HG03280 (cell line): ENCODE data around the gene LINS1.
"Not testable (repeated sequence)": the region's sequence is repeated elsewhere in the genome, so short reads cannot be mapped to it uniquely, and the experiment has no call there.

ENCODE experiments used
- ATAC-seq: cut with Tn5 transposase; IDR thresholded peaks from one replicate; pipeline ENCODE4 v1.9.1; 2021; ENCODE audit warnings: mild to moderate bottlenecking, moderate library complexity; ENCODE audit not compliant: unreplicated experiment

Gene LINS1

DNA sequence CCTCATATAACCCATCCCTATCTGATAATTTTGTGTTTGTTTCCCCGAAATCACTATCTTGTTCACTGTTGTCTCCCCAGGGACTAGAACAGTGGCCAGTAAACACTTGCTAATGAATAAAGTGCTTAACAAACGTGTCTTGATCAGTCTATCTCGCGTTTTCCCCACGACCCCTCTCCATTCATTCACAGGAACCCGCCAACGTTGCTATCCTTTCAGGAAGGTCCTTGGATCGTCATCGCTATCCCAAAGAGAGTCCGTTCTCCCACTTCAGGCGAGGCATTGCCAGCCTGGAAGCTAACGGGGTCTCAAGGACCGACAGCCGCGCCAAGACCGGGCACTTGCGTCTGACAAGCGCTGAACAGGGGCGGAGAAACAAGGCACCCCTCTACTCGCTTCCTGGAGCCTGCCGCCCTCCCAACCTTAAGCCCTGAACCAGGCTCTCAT is 344 bp downstream of the LINS1 start:
- no peak for ATAC-seq

DNA sequence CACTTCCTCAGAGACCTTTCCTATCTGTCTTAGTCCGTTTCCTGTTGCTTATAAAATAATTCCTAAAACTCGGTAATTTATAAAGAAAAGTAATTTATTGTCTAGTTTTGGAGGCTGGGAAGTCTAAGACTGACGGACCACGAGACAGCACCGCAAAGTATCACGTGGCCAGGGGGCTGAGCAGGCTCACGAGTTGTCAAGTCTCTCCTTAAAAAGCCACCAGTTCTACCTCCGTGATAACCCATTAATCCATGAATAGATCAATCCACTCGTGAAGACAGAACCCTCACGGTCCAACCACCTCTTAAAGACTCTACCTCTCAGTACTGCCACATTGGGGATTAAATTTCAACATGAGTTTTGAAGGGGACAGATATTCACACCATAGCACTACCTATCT is 821 bp downstream of the LINS1 start:
- no peak for ATAC-seq

DNA sequence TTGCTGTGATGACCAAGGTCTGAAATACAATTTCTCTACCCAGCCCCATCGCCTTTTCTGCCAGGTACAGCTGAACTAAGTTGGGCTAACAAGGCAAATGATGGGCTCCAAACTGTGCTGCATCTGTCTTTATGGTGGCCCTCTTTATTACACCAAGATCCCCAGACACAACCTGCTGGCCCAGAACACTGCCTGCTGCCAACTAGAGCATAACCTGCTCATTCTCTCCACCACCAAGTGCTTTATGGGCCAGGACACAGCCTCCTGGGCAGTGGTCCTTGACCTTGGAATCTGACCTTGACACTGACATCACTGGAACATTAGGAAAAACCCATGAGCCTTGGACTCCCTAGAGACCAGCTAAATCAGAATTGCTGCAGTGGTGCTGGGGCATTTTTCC is 3.3 kb downstream of the LINS1 start:
- no peak for ATAC-seq

DNA sequence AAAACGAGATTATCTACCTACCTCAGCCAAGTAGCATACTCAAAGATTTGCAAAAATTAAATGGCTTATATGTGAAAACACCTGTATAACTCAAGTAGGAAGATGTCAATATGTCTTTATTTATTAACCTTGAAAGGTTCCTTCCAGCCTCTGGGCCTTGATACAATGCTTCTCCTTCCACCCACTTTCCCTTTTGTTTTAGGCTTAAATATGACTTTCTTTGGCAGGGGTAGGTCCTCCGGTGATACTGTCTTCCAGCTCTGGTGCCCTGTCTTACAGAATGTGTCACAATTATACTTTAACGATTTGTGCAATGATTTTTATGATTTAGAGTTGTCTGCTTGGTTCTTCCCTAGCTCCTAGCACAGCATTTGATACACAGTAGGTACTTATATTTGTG is 4.1 kb downstream of the LINS1 start:
- ATAC-seq, result no peak

DNA sequence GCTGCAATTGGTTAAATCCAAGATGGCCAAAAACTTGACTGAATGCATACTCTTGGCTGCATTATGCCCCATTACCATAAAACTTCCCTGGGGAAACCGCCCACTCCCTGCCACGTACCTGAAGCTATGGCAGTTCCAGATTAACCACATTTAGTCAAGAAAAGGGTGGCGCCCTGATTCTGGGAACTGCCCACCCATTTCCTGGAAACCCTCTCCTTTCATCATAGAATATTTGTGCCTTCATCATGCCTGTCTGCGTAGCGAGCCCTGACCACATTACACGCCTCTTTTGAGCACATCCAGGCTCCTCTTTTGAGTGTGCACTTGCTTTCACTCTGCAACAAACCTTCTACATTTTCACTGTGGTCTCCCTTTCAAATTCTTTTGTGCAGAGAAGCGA is 5.2 kb downstream of the LINS1 start:
- ATAC-seq, result peak; percentile 81

DNA sequence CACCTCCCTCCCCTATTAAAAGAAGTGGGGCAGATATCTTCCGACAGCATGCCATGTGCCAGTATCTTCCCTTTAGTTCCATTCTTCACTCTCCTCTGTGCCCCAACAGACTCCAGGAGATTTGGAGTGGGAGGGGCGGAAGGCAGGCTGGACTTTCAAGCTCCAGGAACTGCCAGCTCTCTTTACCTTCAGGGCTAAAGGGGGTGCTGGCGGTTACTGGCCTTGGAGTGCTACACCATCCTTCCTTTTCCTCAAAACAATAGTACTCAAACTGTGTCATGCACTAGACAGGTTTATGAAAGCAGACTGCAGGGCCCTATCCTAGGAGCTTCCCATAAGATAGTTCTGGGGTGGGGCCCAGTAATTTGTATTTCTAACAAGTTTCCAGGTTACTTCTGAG is 6.0 kb downstream of the LINS1 start:
- no peak for ATAC-seq

DNA sequence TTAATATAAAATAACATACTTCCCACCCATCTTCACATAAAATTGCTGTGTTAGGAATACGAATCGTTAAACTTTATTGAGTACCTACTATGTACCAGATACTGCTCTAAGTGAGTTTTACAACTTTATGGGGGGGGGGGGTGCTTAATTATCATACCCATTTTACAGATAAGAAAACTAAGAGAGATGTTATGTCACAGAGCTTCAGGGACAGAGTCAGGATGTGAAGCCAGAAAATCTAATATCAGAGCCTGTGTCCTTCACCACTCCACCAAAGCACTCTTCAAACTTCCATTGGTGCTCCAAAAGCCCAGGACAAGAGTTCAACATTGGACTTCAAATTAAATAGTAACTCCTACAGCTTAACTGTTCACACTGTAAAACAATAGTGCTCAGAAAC is 8.6 kb downstream of the LINS1 start:
- ATAC-seq, result no peak

DNA sequence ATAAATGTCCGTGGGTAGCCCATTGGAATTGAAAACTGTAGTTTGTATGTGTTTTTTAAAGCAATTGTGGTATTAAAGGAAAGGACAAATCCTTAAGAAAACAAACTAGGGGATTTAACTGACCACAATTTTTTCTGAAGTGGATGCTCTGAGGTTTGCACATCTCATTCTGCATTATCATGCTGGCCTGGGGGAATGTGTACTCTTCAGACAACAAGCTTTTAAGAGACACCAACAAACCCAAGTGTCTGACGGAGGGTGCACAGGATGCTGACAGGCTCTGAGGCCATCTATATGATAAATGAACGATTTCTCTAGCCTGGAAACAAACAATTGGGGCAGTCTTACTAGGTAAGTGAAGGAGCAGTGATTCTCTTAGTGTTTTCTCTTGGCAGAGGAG is 9.1 kb downstream of the LINS1 start:
- ATAC-seq, result no peak

DNA sequence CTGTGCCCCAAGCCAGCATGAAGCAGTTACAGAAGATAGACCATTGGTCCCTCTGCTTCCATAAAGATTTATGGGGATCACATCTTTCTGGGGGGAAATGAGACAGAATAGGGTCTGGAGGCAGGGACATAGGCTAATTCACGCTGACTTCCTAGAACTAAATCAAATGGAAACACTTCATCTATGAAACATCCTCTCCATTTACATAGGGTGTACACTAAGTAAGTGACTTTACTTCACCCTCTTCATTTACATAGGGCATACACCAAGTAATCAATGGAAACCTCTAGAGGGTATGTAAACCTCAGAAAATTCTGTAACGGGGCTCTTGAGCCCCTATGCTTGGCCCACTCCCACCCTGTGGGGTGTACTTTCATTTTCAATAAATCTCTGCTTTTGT is 10.1 kb downstream of the LINS1 start:
- ATAC-seq, result no peak

DNA sequence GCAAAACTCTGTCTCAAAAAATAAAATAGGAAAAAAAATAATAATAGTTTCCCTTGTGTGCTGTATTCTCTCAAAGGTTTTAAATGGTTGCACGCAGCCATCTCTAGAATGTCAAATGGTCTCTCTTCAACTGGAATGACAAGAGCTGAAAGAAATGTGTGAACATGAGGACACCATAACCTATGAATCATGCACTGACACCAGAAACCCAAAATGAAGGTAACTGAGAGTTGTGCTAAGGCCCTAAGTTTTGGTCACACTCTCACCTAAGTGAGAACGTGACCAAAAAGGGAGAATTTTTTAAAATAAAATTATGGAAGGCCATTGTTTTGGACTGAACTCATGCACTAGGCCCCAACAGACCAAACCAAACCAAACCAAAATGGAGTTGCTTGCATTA is 10.8 kb downstream of the LINS1 start:
- not testable (repeated sequence) for ATAC-seq

DNA sequence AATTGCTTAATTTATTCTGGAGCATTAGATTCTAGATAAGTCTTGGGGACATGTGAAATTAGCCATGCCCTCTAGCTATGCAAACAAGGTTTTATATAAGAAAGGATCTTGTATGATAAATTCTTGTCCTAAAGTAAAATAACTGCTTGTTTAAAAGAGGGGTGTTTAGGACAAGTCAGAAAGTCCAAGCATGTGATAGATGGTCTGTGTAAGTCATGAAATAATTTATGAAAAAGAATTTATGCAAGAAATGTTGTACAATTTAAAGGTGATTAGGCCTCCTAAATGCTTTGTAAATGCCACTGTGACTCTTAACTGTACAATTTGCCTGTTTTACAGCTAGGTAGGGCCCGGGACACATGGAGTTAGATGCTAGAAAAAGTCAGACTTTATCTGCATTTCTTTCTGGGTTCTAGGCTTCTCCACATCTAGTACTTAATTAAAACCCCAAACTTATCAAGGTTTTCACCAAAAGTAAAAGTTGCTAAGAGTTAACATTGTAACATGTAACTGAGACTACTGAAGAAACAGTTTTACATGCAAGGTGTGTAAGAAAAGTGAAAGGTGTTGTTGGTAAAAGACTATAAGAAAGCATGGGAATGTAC is 13.2 kb downstream of the LINS1 start:
- no peak for ATAC-seq

DNA sequence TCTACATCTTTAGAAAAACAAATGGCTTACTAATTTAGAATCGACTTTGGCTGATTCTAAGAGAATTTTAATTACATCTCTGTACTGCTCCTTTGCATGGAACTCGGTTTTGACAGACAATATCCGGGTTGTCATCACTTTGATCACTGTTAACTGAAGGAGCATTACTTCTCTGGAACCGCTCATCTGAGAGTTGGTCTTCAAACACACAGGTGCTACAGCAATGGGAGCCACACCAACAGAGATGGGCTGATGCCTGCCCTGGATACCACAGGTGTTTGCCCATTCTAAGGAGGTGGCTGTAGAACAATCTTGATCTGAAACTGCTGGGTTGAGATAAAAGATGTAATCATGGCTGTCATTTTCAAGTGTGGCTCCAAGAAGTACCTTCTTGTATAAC is 21.6 kb downstream of the LINS1 start:
- no peak for ATAC-seq

DNA sequence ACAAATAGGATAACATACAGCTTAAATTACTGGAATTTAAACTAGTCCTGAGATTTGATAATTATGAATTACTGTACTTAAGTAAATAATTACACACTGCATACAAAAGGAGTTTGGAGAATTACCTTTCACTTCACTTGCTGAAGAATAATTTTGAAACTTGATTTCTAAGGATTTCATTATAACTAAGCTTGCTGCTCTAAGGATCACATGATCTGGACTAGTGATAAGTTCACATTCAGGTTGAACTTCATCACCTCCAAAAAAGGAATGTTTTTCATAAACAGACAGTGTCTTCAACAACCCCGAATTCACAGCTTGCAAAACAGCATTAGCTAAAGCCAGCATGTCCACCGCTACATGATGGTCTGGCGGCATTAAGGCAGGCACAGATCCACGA is 28.5 kb downstream of the LINS1 start:
- ATAC-seq, result no peak

DNA sequence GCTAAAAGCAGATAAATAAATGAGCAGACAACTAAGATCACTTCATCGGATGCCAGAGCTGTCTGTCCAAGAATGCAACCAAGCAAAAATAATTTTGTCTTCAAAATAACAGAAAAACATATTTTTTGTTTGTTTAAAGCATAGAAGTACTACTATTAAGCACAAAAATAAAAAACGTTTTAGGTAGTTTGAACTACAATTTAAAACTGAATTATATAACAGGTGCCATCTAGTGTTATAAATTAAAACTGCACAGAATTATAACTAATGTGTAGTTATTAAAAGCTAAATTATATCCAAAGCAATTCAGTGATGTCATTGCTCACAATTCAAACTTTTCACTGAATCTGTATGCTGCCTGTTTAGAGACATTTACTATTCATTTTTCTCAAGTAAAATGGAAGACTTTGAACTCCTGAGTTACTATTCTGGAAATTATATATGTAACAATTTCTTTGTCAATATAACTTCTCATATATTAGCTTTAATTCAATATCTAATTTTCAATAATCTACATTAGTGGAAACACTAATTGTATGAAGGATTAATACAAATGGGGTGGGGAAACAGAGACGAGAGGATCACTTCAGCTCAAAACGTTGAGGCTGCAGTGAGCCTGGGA is 29.5 kb downstream of the LINS1 start:
- ATAC-seq, result no peak

DNA sequence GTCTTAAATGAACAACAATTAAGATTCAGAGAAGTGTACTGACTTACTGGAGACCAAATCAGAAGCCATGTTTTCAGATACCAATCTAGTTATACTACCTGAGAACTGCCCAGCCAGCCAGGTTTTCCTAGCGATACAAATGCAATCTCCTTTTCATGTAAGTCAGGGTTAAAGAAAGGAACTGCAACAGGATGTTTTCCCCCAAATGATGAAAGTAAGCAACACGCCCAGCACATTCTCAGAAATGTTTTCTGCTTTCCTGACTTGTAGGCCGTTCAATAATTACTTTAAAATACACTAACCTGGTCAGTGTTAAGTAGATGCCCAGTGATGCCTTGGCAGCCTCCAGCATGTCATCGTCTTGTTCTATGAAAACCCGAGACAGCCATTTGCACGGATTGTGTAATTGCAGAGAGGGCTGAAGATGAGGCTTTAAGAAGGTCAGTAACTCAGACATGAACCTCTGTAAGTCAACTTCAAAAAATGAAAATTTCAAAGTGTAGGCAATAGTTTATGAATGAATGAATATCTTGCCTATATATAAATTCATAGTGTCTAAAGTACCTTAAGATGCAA is 30.3 kb downstream of the LINS1 start:
- no peak for ATAC-seq

DNA sequence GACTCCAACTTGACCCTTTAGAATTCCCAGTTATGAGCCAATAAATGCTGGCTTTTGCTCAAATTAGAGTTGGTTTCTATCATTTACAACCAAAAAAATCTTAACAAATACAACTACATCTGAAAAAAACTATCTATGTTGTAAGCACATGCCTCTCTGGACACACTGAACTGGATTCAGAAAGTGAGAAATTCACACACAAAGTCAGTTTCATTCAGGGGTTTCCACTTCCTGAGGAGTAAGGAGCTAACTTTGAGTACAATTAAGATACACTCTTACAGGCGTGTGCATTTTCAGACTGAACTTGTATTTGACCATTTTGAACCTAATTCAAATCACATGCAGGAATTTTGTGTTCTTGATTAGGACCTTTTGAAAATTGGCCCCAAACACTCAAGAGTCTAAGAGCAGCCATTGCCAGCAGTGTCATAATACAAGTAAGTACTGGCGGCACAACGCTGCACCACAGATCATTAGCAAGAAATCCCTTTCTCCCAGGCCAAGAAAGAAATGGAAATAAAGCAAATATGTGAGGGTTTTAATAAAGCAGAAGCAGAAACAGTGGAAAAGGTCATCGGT is 31.2 kb downstream of the LINS1 start:
- ATAC-seq, result peak; percentile 69

DNA sequence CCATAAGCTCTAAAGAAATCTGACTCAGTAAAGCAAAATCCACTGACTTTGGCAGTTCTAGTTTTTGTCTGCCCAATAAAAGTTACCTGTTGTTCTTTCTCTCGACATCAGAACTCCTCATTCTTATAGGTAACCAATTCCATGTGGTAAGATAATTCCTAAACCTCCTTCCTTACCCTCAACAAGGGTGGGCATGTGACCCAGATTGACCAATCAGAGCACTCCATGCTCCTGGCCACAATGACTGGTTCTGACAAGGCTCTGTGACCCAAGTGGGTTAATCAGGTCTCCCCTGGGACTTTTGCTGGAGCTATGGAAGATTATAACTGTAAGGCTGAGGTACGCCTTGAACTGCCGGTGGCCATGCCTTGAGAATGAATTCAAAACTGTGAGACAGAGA is 31.7 kb downstream of the LINS1 start:
- peak; percentile 15 for ATAC-seq

DNA sequence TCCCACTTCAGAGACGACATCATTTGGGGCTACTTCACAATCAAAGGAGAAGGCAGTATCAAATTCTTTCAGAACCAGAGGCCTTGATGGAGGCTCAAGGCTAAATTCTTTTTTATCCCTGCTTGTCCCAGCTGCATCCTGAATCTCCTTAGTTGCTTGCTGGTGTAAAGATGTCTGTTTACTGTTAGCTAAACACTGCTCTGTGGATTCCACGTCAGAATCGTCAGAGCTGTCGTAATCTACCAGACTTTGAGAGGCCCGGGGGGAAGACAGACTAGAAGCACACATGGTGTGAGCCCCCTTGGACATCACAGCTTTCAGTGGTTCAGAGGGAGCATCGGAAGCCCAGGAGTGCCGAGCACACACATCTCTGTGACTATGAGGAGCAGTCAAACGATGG is 32.6 kb downstream of the LINS1 start:
- ATAC-seq, result no peak

DNA sequence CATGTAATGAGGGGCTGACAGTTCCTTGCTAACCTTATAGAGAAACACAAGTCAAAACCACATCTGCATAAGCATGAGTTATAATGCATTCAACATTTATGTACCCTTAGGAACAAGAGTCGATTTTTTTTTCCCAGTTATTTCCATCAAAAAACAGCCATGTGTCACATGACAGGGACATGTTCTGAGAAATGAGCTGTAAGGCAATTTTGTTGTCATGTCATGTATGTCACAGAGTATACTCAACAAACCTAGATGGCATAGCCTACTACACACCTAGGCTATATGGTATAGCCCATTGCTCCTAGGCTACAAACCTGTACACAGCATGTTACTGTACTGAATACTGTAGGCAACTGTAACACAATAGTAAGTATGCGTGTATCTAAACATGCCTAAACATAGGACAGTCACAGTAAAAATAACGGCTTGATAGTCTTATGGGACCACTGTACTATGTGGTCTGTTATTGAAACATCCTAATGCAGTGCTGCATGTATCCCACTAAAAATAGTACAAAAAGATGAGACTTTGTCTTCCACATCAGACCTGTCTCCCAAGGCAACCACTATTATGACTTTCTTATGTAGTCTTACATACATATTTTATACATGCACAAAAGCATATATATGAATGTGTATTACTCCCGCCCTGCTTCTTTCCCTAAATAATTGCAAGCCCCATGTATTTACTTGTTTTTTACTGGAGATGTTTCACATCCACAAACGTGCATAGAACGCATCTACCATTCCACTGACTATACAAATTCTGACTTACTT is 34.9 kb downstream of the LINS1 start:
- no peak for ATAC-seq

DNA sequence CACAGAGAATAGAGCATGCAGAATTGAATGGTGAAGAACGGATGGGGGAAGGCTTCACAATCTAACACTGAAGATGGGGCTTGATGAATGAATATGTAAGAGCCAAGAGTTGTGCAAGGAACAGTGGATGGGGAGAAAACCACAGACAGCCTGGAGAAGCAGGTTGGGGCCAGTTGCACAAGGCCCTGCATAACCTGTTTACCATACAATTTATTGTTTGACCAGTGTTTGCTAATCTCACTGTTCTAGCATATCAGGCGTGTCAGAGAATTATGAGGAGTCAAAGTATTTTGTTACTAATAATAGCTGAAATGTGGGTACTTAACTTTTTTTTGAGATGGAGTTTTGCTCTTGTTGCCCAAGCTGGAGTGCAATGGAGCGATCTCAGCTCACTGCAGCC is 36.4 kb downstream of the LINS1 start:
- no peak for ATAC-seq

DNA sequence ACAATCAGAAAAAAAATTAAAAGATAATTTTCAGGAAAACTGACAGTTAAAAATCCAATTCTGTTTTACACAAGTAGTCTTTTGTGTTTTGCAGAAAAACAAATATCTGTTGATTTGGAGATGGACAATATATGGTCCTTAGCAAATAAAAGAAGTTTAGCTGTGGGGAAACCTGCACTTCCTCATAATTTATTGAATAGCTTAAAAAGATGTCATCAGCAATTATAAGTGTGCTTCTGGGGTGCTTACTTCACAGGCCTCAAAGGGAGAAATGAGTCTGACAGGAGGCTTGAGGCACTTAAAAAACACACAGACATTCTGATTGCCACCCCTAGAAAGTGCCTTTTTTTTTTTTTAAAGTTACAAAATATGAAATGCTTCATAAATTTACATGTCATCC is 41.7 kb downstream of the LINS1 start:
- ATAC-seq, result no peak

DNA sequence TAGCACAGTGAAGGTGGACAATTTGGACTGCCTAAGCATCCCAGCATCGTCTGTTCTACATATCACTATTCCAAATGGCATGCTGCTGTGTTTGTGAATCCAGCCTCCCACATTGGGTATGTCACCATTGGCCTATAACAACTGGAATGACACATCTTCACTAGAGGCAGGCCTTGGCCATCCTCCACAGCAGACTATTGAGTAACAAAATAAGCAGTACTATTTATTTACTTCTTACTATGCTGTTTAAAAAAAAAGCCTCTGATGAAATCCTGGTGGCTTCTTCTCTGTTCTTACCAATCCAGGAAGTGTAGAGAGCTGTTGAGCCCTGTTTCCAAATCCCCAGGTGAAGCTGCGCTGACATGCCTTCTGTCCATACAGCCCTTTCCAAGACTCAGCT is 42.7 kb downstream of the LINS1 start:
- ATAC-seq, result no peak
